Liver (tissue), 9 donors: ENCODE measurements around the gene CTNNAL1. TPM values are rescaled to one million over a fixed set of nuclear protein-coding genes. Genes with fewer than 3 reads are reported as not detected.

Source experiments
- DNase-seq: peaks from one replicate; pipeline ENCODE4 v3.0.0-alpha.2; 2017; ENCODE audit warnings: low spot score
- H3K27ac ChIP-seq, 2 donors: one replicate each; pipeline ENCODE4 v1.7.0; 2013; ENCODE audit warnings: inconsistent platforms in 2 of 2, low read length in 2 of 2, control low read depth in 1 of 2, low read depth in 1 of 2, mild to moderate bottlenecking in 1 of 2
- H3K27me3 ChIP-seq, 4 donors: one replicate each; pipeline versions ENCODE4 v1.6.1 to v1.7.0; 2013; ENCODE audit warnings: low read length in 3 of 4, inconsistent platforms in 1 of 4, mild to moderate bottlenecking in 1 of 4, moderate library complexity in 1 of 4; ENCODE audit not compliant: control insufficient read depth in 4 of 4, insufficient read depth in 4 of 4
- H3K36me3 ChIP-seq, 4 donors: one replicate each; pipeline versions ENCODE4 v1.6.1 to v1.7.0; 2013; ENCODE audit warnings: low read length in 3 of 4, mild to moderate bottlenecking in 3 of 4, low read depth in 1 of 4, moderate library complexity in 1 of 4; ENCODE audit not compliant: control insufficient read depth in 4 of 4, insufficient read depth in 3 of 4
- H3K4me1 ChIP-seq, 4 donors: one replicate each; pipeline versions ENCODE4 v1.6.1 to v1.7.0; 2013; ENCODE audit warnings: low read length in 3 of 4, mild to moderate bottlenecking in 3 of 4, moderate library complexity in 1 of 4; ENCODE audit not compliant: control insufficient read depth in 4 of 4, insufficient read depth in 4 of 4
- H3K4me3 ChIP-seq, 3 donors: one replicate each; pipeline versions ENCODE4 v1.6.1 to v1.7.0; 2013; ENCODE audit warnings: low read length in 3 of 3, control low read depth in 1 of 3, low read depth in 1 of 3, mild to moderate bottlenecking in 1 of 3
- H3K9ac ChIP-seq, 2 donors: one replicate each; pipeline ENCODE4 v1.7.0; 2013; ENCODE audit warnings: low read length in 2 of 2, mild to moderate bottlenecking in 2 of 2, moderate library complexity in 2 of 2, control low read depth in 1 of 2, low read depth in 1 of 2
- H3K9me3 ChIP-seq, 4 donors: one replicate each; pipeline versions ENCODE4 v1.6.1 to v1.7.0; 2013; ENCODE audit warnings: low read length in 3 of 4; ENCODE audit not compliant: control insufficient read depth in 4 of 4
- ATF3 ChIP-seq: IDR thresholded peaks from 2 replicates; pipeline ENCODE4 v1.6.1; 2016; ENCODE audit warnings: antibody characterized with exemption
- EGR1 ChIP-seq, 2 donors: IDR thresholded peaks; 2 replicates each; pipeline ENCODE4 v1.6.1; 2016 to 2018; ENCODE audit warnings: antibody characterized with exemption in 2 of 2, low read depth in 2 of 2
- FOXA2 ChIP-seq: IDR thresholded peaks from 2 replicates; pipeline ENCODE4 v1.6.1; 2016; ENCODE audit warnings: antibody characterized with exemption
- HNF4A ChIP-seq, 2 donors: conservative IDR thresholded peaks; 2 replicates each; pipeline ENCODE4 v1.6.1; 2016; ENCODE audit warnings: antibody characterized with exemption in 2 of 2, mild to moderate bottlenecking in 2 of 2
- JUND ChIP-seq, 2 donors: IDR thresholded peaks; 2 replicates each; pipeline ENCODE4 v1.6.1; 2016; ENCODE audit warnings: antibody characterized with exemption in 2 of 2
- RAD21 ChIP-seq, 2 donors: IDR thresholded peaks; 2 replicates each; pipeline ENCODE4 v1.6.1; 2016; ENCODE audit warnings: antibody characterized with exemption in 2 of 2, mild to moderate bottlenecking in 2 of 2
- REST ChIP-seq: IDR thresholded peaks from 2 replicates; pipeline ENCODE4 v1.6.1; 2016; ENCODE audit warnings: antibody characterized with exemption, mild to moderate bottlenecking
- RXRA ChIP-seq, 2 donors: IDR thresholded peaks; 2 replicates each; pipeline ENCODE4 v1.6.1; 2017 to 2018; ENCODE audit warnings: antibody characterized with exemption in 2 of 2, mild to moderate bottlenecking in 1 of 2
- YY1 ChIP-seq: IDR thresholded peaks from 2 replicates; pipeline ENCODE4 v1.6.1; 2016; ENCODE audit warnings: antibody characterized with exemption, mild to moderate bottlenecking
- ZBTB33 ChIP-seq: IDR thresholded peaks from 2 replicates; pipeline ENCODE4 v1.6.1; 2016; ENCODE audit warnings: antibody characterized with exemption
- WGBS: extraction: QIAGEN DNeasy Blood & Tissue Kit; methylation state at CpG from one replicate; pipeline ENCODE4 v1.1.7; 2013; 5-methylcytosine and 5-hydroxymethylcytosine counted together
- polyA plus RNA-seq, 2 donors: library from polyadenylated mRNA; stranded (reverse) in 1 of 2; unstranded in 1 of 2; fragments of 200-250 nt in 1 of 2; fragments of >200 nt in 1 of 2; fragmentation: Nextera tagmentation in 1 of 2; extraction: Ambion mirVana in 1 of 2; gene quantifications; one replicate each; pipeline versions ENCODE4 v1.2.1 to v1.2.3, GENCODE V29; 2013 to 2015
- total RNA-seq, 2 donors: library from RNA; depleted of rRNA; stranded (reverse); fragments of >200 nt; gene quantifications; one replicate each; pipeline ENCODE4 v1.2.3, GENCODE V29; 2014
- TF ChIP-seq, protein P1 (sequence below): IDR thresholded peaks from 2 replicates; pipeline ENCODE4 v1.6.1; 2016; ENCODE audit warnings: antibody characterized with exemption
- donor health status: healthy.
- donor health status: healthy.
- donor health status: healthy.
- donor health status: healthy.
- donor health status: healthy.

The CTNNAL1 gene
- total and polyA plus RNA-seq, 4 donors = 10.5 to 31.5 (median 18.6) TPM

DNA sequence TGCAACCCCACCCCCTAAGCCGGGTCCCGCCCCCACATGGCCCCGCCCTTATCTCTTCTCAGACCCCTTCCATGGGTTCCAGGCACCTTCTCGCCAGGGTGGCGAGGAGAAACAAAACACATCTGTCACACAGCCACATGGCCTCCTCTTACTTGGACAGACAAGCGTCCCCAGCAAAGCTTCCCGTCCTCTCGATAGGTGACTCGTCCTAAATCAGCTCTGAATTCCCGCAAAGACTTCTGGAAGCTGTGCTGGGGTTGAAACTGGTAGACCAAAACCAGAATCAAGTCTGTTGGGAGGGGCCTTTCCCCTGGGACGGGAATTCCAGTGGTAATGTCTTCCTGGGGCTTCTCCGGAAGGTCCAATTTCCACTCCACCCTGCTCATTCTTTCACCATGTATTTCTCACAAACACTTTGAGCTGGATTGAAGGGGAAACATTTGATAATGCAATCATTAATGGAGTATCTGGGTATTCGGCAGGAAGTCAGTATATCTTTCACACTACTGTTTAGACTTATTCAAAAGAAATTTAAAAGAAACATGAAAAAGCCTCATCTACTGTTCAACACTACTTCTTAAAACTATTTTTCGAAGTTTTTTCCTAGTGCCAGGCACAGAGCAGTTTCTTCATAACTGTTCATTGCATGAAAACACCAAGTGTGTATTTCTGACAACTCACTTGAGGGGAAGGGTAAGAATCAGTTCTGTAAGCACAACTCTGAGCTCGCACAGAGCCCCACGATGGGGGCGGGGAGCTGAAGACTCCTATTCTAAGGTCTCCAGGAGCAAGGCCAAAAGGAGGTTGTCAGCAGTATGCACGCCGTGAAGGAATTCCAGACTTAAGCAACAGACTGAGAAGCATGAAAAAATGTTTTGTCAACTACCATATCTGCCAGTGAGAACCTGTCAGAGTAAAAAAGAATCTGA, 644 bp upstream of the CTNNAL1 start:
- Histone ChIP-seq H3K9me3 (no peaks in the 10 kb centered on the region), H3K4me3 (peak overlapping the region; percentile 56 to 88 (median 86)), H3K36me3 (no peaks in the 10 kb centered on the region), H3K27me3 (no peaks in the 10 kb centered on the region), H3K4me1 (peaks cover 4 to 26% (median 11%) of the 10 kb centered on the region in 4 donors), H3K27ac (peak overlapping the region; percentile 86 to 88), H3K9ac (peak overlapping the region in 1 of 2 donors; percentile 7)
- WGBS = 26% methylated on average over 19 of the region's 19 CpGs
- TF ChIP-seq ATF3 (no peak), EGR1 (IDR thresholded peaks at IDR 0.05; ENCODE audit: low read depth in 2 of 2) (peak in 1 of 2 donors; percentile 37), RXRA (IDR thresholded peaks at IDR 0.05) (peak in 1 of 2 donors; percentile 16), REST (peak; percentile 30), RAD21 (IDR thresholded peaks at IDR 0.05) (peak in 1 of 2 donors; percentile 4), HNF4A (conservative IDR thresholded peaks at IDR 0.05) (no peak), FOXA2 (no peak), ZBTB33 (no peak)
- TF ChIP-seq, protein P1, sequence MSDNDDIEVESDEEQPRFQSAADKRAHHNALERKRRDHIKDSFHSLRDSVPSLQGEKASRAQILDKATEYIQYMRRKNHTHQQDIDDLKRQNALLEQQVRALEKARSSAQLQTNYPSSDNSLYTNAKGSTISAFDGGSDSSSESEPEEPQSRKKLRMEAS = peak; percentile 24
- DNase-seq = no peak

- TF ChIP-seq HNF4A (conservative IDR thresholded peaks at IDR 0.05) (no peak), JUND (IDR thresholded peaks at IDR 0.05) (peak in 1 of 2 donors; percentile 63), YY1 (peak; percentile 16)
- TF ChIP-seq, protein P1 = peak; percentile 21
- peak overlapping the region; percentile 87 to 90 for H3K27ac ChIP-seq
- DNase-seq = peak; percentile 60
- H3K4me1 ChIP-seq = peaks cover 3 to 20% (median 10%) of the 10 kb centered on the region in 4 donors
- peak overlapping the region; percentile 64 to 88 (median 65) for H3K4me3 ChIP-seq
- peak overlapping the region; percentile 60 to 85 for H3K9ac ChIP-seq
- H3K36me3 ChIP-seq = no peaks in the 10 kb centered on the region
- 7% methylated on average over 29 of the region's 29 CpGs for WGBS
- no peaks in the 10 kb centered on the region for H3K9me3 ChIP-seq
- no peaks in the 10 kb centered on the region for H3K27me3 ChIP-seq
Observed at GRCh38 chr9:109012009-109012875, 1.1 kb downstream of the CTNNAL1 start.
